MG63 (cell line): Measurements from ENCODE around the gene CD248. TPM values are rescaled to one million over a fixed set of nuclear protein-coding genes. Genes with fewer than 3 reads are reported as not detected.

Experiments used
- DNase-seq: peaks from one replicate; pipeline ENCODE4 v3.0.0-alpha.2; 2020
- H3K27me3 ChIP-seq: fragments of 250-450 bp; sonication (Bioruptor Pico); 2 replicates; pipeline ENCODE4 v1.5.1; 2020; ENCODE audit warnings: mild to moderate bottlenecking, moderate library complexity
- H3K36me3 ChIP-seq: fragments of 250-450 bp; sonication (Bioruptor Pico); 2 replicates; pipeline ENCODE4 v1.5.1; 2020; ENCODE audit warnings: mild to moderate bottlenecking, moderate library complexity
- H3K4me3 ChIP-seq: fragments of 250-450 bp; sonication (Bioruptor Pico); 2 replicates; pipeline ENCODE4 v1.5.1; 2020; ENCODE audit warnings: mild to moderate bottlenecking, moderate library complexity
- H3K9me3 ChIP-seq: fragments of 250-450 bp; sonication (Bioruptor Pico); 2 replicates; pipeline ENCODE4 v1.5.1; 2020; ENCODE audit warnings: mild to moderate bottlenecking, moderate library complexity
- total RNA-seq: library from RNA; depleted of rRNA; stranded (reverse); fragments of >200 nt; shearing (Covaris generic); gene quantifications from 2 replicates; pipeline ENCODE4 v1.2.3, GENCODE V29; 2014; ENCODE audit warnings: low replicate concordance

Gene CD248
- total RNA-seq, 1 experiment from 2014 or later = not detected

- H3K36me3 ChIP-seq = peaks cover 28% of the 10 kb centered on the region
Measured at GRCh38 chr11:66345316-66345649, 28.4 kb upstream of the CD248 start.

GRCh38 chr11:66344550-66345315 is 27.9 kb upstream of the CD248 start, which contains the start of gene BRMS1:
Gene BRMS1, minus strand, starts transcription at chr11:66345104. Its CDS starts 2,870 bp downstream, at chr11:66342234.
- DNase-seq = peak; percentile 97
- Histone ChIP-seq H3K36me3 (peaks cover 33% of the 10 kb centered on the region), H3K27me3 (no peaks in the 10 kb centered on the region), H3K4me3 (peak within 1 kb of the TSS; percentile 96), H3K9me3 (no peaks in the 10 kb centered on the region)

More at GRCh38 chr11:66345316-66345649, 28.4 kb upstream of the CD248 start:
- H3K27me3 ChIP-seq = no peaks in the 10 kb centered on the region
- peak overlapping the region; percentile 96 for H3K4me3 ChIP-seq
- DNase-seq = no peak
- H3K9me3 ChIP-seq = no peaks in the 10 kb centered on the region

GRCh38 chr11:66343176-66343575 is 26.3 kb upstream of the CD248 start:
- Histone ChIP-seq H3K27me3 (no peaks in the 10 kb centered on the region), H3K36me3 (peaks cover 47% of the 10 kb centered on the region), H3K4me3 (no peak overlapping the region), H3K9me3 (no peaks in the 10 kb centered on the region)
- DNase-seq = no peak

- Histone ChIP-seq H3K9me3 (no peaks in the 10 kb centered on the region), H3K36me3 (peaks cover 56% of the 10 kb centered on the region), H3K4me3 (no peak overlapping the region), H3K27me3 (no peaks in the 10 kb centered on the region)
- DNase-seq = no peak
Measured at GRCh38 chr11:66341502-66342126, 24.8 kb upstream of the CD248 start.

- Histone ChIP-seq H3K36me3 (peaks cover 56% of the 10 kb centered on the region), H3K4me3 (no peak overlapping the region), H3K9me3 (no peaks in the 10 kb centered on the region), H3K27me3 (no peaks in the 10 kb centered on the region)
- DNase-seq = no peak
Measured at GRCh38 chr11:66340596-66341501, 24.0 kb upstream of the CD248 start.

GRCh38 chr11:66339686-66340483 is 23.0 kb upstream of the CD248 start:
- H3K36me3 ChIP-seq = peaks cover 64% of the 10 kb centered on the region
- no peak overlapping the region for H3K4me3 ChIP-seq
- no peaks in the 10 kb centered on the region for H3K9me3 ChIP-seq
- no peaks in the 10 kb centered on the region for H3K27me3 ChIP-seq
- DNase-seq = no peak

- DNase-seq = peak; percentile 42
- peaks cover 68% of the 10 kb centered on the region for H3K36me3 ChIP-seq
Measured at GRCh38 chr11:66339162-66339675, 22.4 kb upstream of the CD248 start.

GRCh38 chr11:66338276-66339161 is 21.7 kb upstream of the CD248 start:
- no peak overlapping the region for H3K4me3 ChIP-seq
- DNase-seq = no peak
- no peaks in the 10 kb centered on the region for H3K27me3 ChIP-seq
- H3K9me3 ChIP-seq = no peaks in the 10 kb centered on the region
- H3K36me3 ChIP-seq = peaks cover 71% of the 10 kb centered on the region

More at GRCh38 chr11:66339162-66339675, 22.4 kb upstream of the CD248 start:
- Histone ChIP-seq H3K9me3 (no peaks in the 10 kb centered on the region), H3K4me3 (no peak overlapping the region), H3K27me3 (no peaks in the 10 kb centered on the region)

- peak; percentile 43 for DNase-seq
- H3K27me3 ChIP-seq = no peaks in the 10 kb centered on the region
- peak overlapping the region; percentile 84; the same call in 1 of the 2 replicates for H3K4me3 ChIP-seq
- H3K9me3 ChIP-seq = no peaks in the 10 kb centered on the region
- peaks cover 77% of the 10 kb centered on the region for H3K36me3 ChIP-seq
Measured at GRCh38 chr11:66337103-66337899, 20.5 kb upstream of the CD248 start.

- H3K4me3 ChIP-seq = peak within 1 kb of the TSS; percentile 84
- H3K27me3 ChIP-seq = no peaks in the 10 kb centered on the region
- H3K36me3 ChIP-seq = peaks cover 77% of the 10 kb centered on the region
- H3K9me3 ChIP-seq = no peaks in the 10 kb centered on the region
- peak; percentile 96 for DNase-seq
Measured at GRCh38 chr11:66336234-66337102, 19.6 kb upstream of the CD248 start, which contains the start of gene RIN1. Gene RIN1, minus strand, starts transcription at chr11:66336434. Its CDS starts 32 bp downstream, at chr11:66336402.

- H3K27me3 ChIP-seq = no peaks in the 10 kb centered on the region
- peak; percentile 67 for DNase-seq
- H3K36me3 ChIP-seq = peaks cover 72% of the 10 kb centered on the region
- H3K9me3 ChIP-seq = no peaks in the 10 kb centered on the region
- peak overlapping the region; percentile 84 for H3K4me3 ChIP-seq
Measured at GRCh38 chr11:66335531-66336233, 18.8 kb upstream of the CD248 start.

GRCh38 chr11:66334605-66335442 is 18.0 kb upstream of the CD248 start:
- Histone ChIP-seq H3K9me3 (no peaks in the 10 kb centered on the region), H3K4me3 (peak overlapping the region; percentile 84), H3K36me3 (peaks cover 65% of the 10 kb centered on the region), H3K27me3 (no peaks in the 10 kb centered on the region)
- DNase-seq = no peak
